ENCODE measurements around the gene SCFD1. TPM values are rescaled to one million over a fixed set of nuclear protein-coding genes. Genes with fewer than 3 reads are reported as not detected.
"Not testable (repeated sequence)": the region's sequence is repeated elsewhere in the genome, so short reads cannot be mapped to it uniquely, and the experiment has no call there.

SCFD1 gene
- total RNA-seq, 1 donor from 2014 or later: 111 TPM

GRCh38 chr14:30655658-30656057, 33.5 kb downstream of the SCFD1 start:
- H3K36me3 ChIP-seq (ENCODE audit: control insufficient read depth in 3 of 3, insufficient read depth in 3 of 3, low read length in 3 of 3): peaks cover 16 to 50% (median 44%) of the 10 kb centered on the region in 3 donors

GRCh38 chr14:30656190-30656632, 34.1 kb downstream of the SCFD1 start:
- Histone ChIP-seq H3K4me3 (ENCODE audit: low read length in 3 of 3) (no peak overlapping the region), H3K36me3 (ENCODE audit: control insufficient read depth in 3 of 3, insufficient read depth in 3 of 3, low read length in 3 of 3) (peaks cover 16 to 52% (median 42%) of the 10 kb centered on the region in 3 donors), H3K27ac (ENCODE audit: low read depth, low read length) (no peak overlapping the region), H3K4me1 (ENCODE audit: control insufficient read depth in 3 of 3, insufficient read depth in 3 of 3, low read length in 3 of 3) (no peaks in the 10 kb centered on the region), H3K9ac (ENCODE audit: low read depth in 1 of 3, low read length in 3 of 3) (no peak overlapping the region), H3K27me3 (ENCODE audit: control insufficient read depth in 3 of 3, insufficient read depth in 3 of 3, low read length in 3 of 3) (no peaks in the 10 kb centered on the region), H3K9me3 (ENCODE audit: control insufficient read depth in 3 of 3, low read length in 3 of 3) (no peaks in the 10 kb centered on the region)

More at GRCh38 chr14:30655658-30656057, 33.5 kb downstream of the SCFD1 start:
- Histone ChIP-seq H3K27ac (ENCODE audit: low read depth, low read length) (no peak overlapping the region), H3K4me3 (ENCODE audit: low read length in 3 of 3) (no peak overlapping the region), H3K4me1 (ENCODE audit: control insufficient read depth in 3 of 3, insufficient read depth in 3 of 3, low read length in 3 of 3) (no peaks in the 10 kb centered on the region), H3K9me3 (ENCODE audit: control insufficient read depth in 3 of 3, low read length in 3 of 3) (no peaks in the 10 kb centered on the region), H3K27me3 (ENCODE audit: control insufficient read depth in 3 of 3, insufficient read depth in 3 of 3, low read length in 3 of 3) (no peaks in the 10 kb centered on the region), H3K9ac (ENCODE audit: low read depth in 1 of 3, low read length in 3 of 3) (no peak overlapping the region)

GRCh38 chr14:30657050-30657449, 34.9 kb downstream of the SCFD1 start:
- Histone ChIP-seq H3K36me3 (ENCODE audit: control insufficient read depth in 3 of 3, insufficient read depth in 3 of 3, low read length in 3 of 3) (peaks cover 15 to 48% (median 35%) of the 10 kb centered on the region in 3 donors), H3K27me3 (ENCODE audit: control insufficient read depth in 3 of 3, insufficient read depth in 3 of 3, low read length in 3 of 3) (no peaks in the 10 kb centered on the region), H3K4me3 (ENCODE audit: low read length in 3 of 3) (no peak overlapping the region), H3K9me3 (ENCODE audit: control insufficient read depth in 3 of 3, low read length in 3 of 3) (no peaks in the 10 kb centered on the region), H3K9ac (ENCODE audit: low read depth in 1 of 3, low read length in 3 of 3) (no peak overlapping the region), H3K4me1 (ENCODE audit: control insufficient read depth in 3 of 3, insufficient read depth in 3 of 3, low read length in 3 of 3) (no peaks in the 10 kb centered on the region), H3K27ac (ENCODE audit: low read depth, low read length) (no peak overlapping the region)

- H3K36me3 ChIP-seq (ENCODE audit: control insufficient read depth in 3 of 3, insufficient read depth in 3 of 3, low read length in 3 of 3): peaks cover 15 to 45% (median 37%) of the 10 kb centered on the region in 3 donors
- H3K4me3 ChIP-seq (ENCODE audit: low read length in 3 of 3): no peak overlapping the region
- no peaks in the 10 kb centered on the region for H3K4me1 ChIP-seq (ENCODE audit: control insufficient read depth in 3 of 3, insufficient read depth in 3 of 3, low read length in 3 of 3)
- no peaks in the 10 kb centered on the region for H3K27me3 ChIP-seq (ENCODE audit: control insufficient read depth in 3 of 3, insufficient read depth in 3 of 3, low read length in 3 of 3)
- H3K9me3 ChIP-seq (ENCODE audit: control insufficient read depth in 3 of 3, low read length in 3 of 3): no peaks in the 10 kb centered on the region
- no peak overlapping the region for H3K27ac ChIP-seq (ENCODE audit: low read depth, low read length)
- H3K9ac ChIP-seq (ENCODE audit: low read depth in 1 of 3, low read length in 3 of 3): no peak overlapping the region
Measured at GRCh38 chr14:30657606-30658163, 35.6 kb downstream of the SCFD1 start.

- H3K4me3 ChIP-seq (ENCODE audit: low read length in 3 of 3): no peak overlapping the region
- H3K27ac ChIP-seq (ENCODE audit: low read depth, low read length): no peak overlapping the region
- H3K36me3 ChIP-seq (ENCODE audit: control insufficient read depth in 3 of 3, insufficient read depth in 3 of 3, low read length in 3 of 3): peaks cover 9 to 40% (median 30%) of the 10 kb centered on the region in 3 donors
- no peaks in the 10 kb centered on the region for H3K4me1 ChIP-seq (ENCODE audit: control insufficient read depth in 3 of 3, insufficient read depth in 3 of 3, low read length in 3 of 3)
- H3K27me3 ChIP-seq (ENCODE audit: control insufficient read depth in 3 of 3, insufficient read depth in 3 of 3, low read length in 3 of 3): no peaks in the 10 kb centered on the region
- H3K9ac ChIP-seq (ENCODE audit: low read depth in 1 of 3, low read length in 3 of 3): no peak overlapping the region
- H3K9me3 ChIP-seq (ENCODE audit: control insufficient read depth in 3 of 3, low read length in 3 of 3): no peaks in the 10 kb centered on the region
Measured at GRCh38 chr14:30658645-30659044, 36.5 kb downstream of the SCFD1 start.

GRCh38 chr14:30669594-30669993, 47.5 kb downstream of the SCFD1 start:
- Histone ChIP-seq H3K27me3 (ENCODE audit: control insufficient read depth in 3 of 3, insufficient read depth in 3 of 3, low read length in 3 of 3) (no peaks in the 10 kb centered on the region), H3K36me3 (ENCODE audit: control insufficient read depth in 3 of 3, insufficient read depth in 3 of 3, low read length in 3 of 3) (peaks cover 0 to 6% (median 6%) of the 10 kb centered on the region in 3 donors), H3K4me1 (ENCODE audit: control insufficient read depth in 3 of 3, insufficient read depth in 3 of 3, low read length in 3 of 3) (no peaks in the 10 kb centered on the region), H3K4me3 (ENCODE audit: low read length in 3 of 3) (no peak overlapping the region), H3K9ac (ENCODE audit: low read depth in 1 of 3, low read length in 3 of 3) (no peak overlapping the region), H3K9me3 (ENCODE audit: control insufficient read depth in 3 of 3, low read length in 3 of 3) (no peaks in the 10 kb centered on the region), H3K27ac (ENCODE audit: low read depth, low read length) (no peak overlapping the region)

GRCh38 chr14:30673071-30673470, 51.0 kb downstream of the SCFD1 start:
- H3K9me3 ChIP-seq (ENCODE audit: control insufficient read depth in 3 of 3, low read length in 3 of 3): no peaks in the 10 kb centered on the region
- no peak overlapping the region for H3K9ac ChIP-seq (ENCODE audit: low read depth in 1 of 3, low read length in 3 of 3)
- peaks cover 0 to 14% (median 10%) of the 10 kb centered on the region in 3 donors for H3K36me3 ChIP-seq (ENCODE audit: control insufficient read depth in 3 of 3, insufficient read depth in 3 of 3, low read length in 3 of 3)
- H3K27ac ChIP-seq (ENCODE audit: low read depth, low read length): no peak overlapping the region
- no peaks in the 10 kb centered on the region for H3K27me3 ChIP-seq (ENCODE audit: control insufficient read depth in 3 of 3, insufficient read depth in 3 of 3, low read length in 3 of 3)
- H3K4me3 ChIP-seq (ENCODE audit: low read length in 3 of 3): no peak overlapping the region
- H3K4me1 ChIP-seq (ENCODE audit: control insufficient read depth in 3 of 3, insufficient read depth in 3 of 3, low read length in 3 of 3): no peaks in the 10 kb centered on the region

- H3K9ac ChIP-seq (ENCODE audit: low read depth in 1 of 3, low read length in 3 of 3): no peak overlapping the region
- no peak overlapping the region for H3K27ac ChIP-seq (ENCODE audit: low read depth, low read length)
- H3K4me1 ChIP-seq (ENCODE audit: control insufficient read depth in 3 of 3, insufficient read depth in 3 of 3, low read length in 3 of 3): no peaks in the 10 kb centered on the region
- peaks cover 4 to 14% (median 6%) of the 10 kb centered on the region in 3 donors for H3K36me3 ChIP-seq (ENCODE audit: control insufficient read depth in 3 of 3, insufficient read depth in 3 of 3, low read length in 3 of 3)
- no peak overlapping the region for H3K4me3 ChIP-seq (ENCODE audit: low read length in 3 of 3)
- H3K9me3 ChIP-seq (ENCODE audit: control insufficient read depth in 3 of 3, low read length in 3 of 3): no peaks in the 10 kb centered on the region
- H3K27me3 ChIP-seq (ENCODE audit: control insufficient read depth in 3 of 3, insufficient read depth in 3 of 3, low read length in 3 of 3): no peaks in the 10 kb centered on the region
Measured at GRCh38 chr14:30678926-30679431, 56.9 kb downstream of the SCFD1 start.

- H3K27ac ChIP-seq (ENCODE audit: low read depth, low read length): no peak overlapping the region
- H3K36me3 ChIP-seq (ENCODE audit: control insufficient read depth in 3 of 3, insufficient read depth in 3 of 3, low read length in 3 of 3): peaks cover 2 to 11% (median 6%) of the 10 kb centered on the region in 3 donors
- H3K9me3 ChIP-seq (ENCODE audit: control insufficient read depth in 3 of 3, low read length in 3 of 3): no peaks in the 10 kb centered on the region
- H3K4me3 ChIP-seq (ENCODE audit: low read length in 3 of 3): no peak overlapping the region
- H3K9ac ChIP-seq (ENCODE audit: low read depth in 1 of 3, low read length in 3 of 3): no peak overlapping the region
- no peaks in the 10 kb centered on the region for H3K4me1 ChIP-seq (ENCODE audit: control insufficient read depth in 3 of 3, insufficient read depth in 3 of 3, low read length in 3 of 3)
- H3K27me3 ChIP-seq (ENCODE audit: control insufficient read depth in 3 of 3, insufficient read depth in 3 of 3, low read length in 3 of 3): no peaks in the 10 kb centered on the region
Measured at GRCh38 chr14:30680036-30680435, 57.9 kb downstream of the SCFD1 start.

GRCh38 chr14:30680776-30681175, 58.7 kb downstream of the SCFD1 start:
- H3K9ac ChIP-seq (ENCODE audit: low read depth in 1 of 3, low read length in 3 of 3); H3K36me3 ChIP-seq (ENCODE audit: control insufficient read depth in 3 of 3, insufficient read depth in 3 of 3, low read length in 3 of 3); H3K27me3 ChIP-seq (ENCODE audit: control insufficient read depth in 3 of 3, insufficient read depth in 3 of 3, low read length in 3 of 3); H3K9me3 ChIP-seq (ENCODE audit: control insufficient read depth in 3 of 3, low read length in 3 of 3); H3K27ac ChIP-seq (ENCODE audit: low read depth, low read length); H3K4me3 ChIP-seq (ENCODE audit: low read length in 3 of 3); H3K4me1 ChIP-seq (ENCODE audit: control insufficient read depth in 3 of 3, insufficient read depth in 3 of 3, low read length in 3 of 3): not testable (repeated sequence)

All from skeletal muscle tissue (tissue), 4 donors.